IMR-90 (cell line): ENCODE data around the gene DISC1. TPM values are rescaled to one million over a fixed set of nuclear protein-coding genes. Genes with fewer than 3 reads are reported as not detected.
"Not testable (repeated sequence)": the region's sequence is repeated elsewhere in the genome, so short reads cannot be mapped to it uniquely, and the experiment has no call there.

Experiments used
- ATAC-seq: fragments of 200-7000 bp; cut with Tn5 transposase; 2 replicates; pipeline ENCODE4 v1.9.1; 2020; ENCODE audit warnings: low read depth, mild to moderate bottlenecking, moderate library complexity
- BruUV-seq: library from RNA; stranded (reverse); fragments of 400-500 nt; replicated peaks from 2 replicates; lab custom pipeline; 2021; lab: Mats Ljungman, UMichigan
- CTCF ChIA-PET: fragments of 300-600 bp; formaldehyde crosslinking; extraction: SDS; loops from one replicate; lab custom pipeline; 2021; ENCODE audit warnings: antibody characterized with exemption; lab: Yijun Ruan, JAX
- POLR2A ChIA-PET: fragments of 300-600 bp; sonication (Branson Sonifier 250); formaldehyde crosslinking; loops from one replicate; lab custom pipeline; 2022; ENCODE audit warnings: antibody characterized with exemption; ENCODE audit not compliant: unreplicated experiment; lab: Charles Lee
- DNase-seq: peaks from one replicate; pipeline ENCODE4 v3.0.0; 2013
- H2AFZ ChIP-seq: replicated peaks from 2 replicates; pipeline ENCODE3; 2013; ENCODE audit warnings: low read length, mild to moderate bottlenecking; ENCODE audit not compliant: poor library complexity
- H2AK5ac ChIP-seq: 2 replicates; pipeline ENCODE4 v1.6.1; 2013; ENCODE audit warnings: low read depth, low read length, inconsistent platforms
- H2AK9ac ChIP-seq: replicated peaks from 2 replicates; pipeline ENCODE3; 2013; ENCODE audit warnings: mild to moderate bottlenecking, low read depth, low read length, moderate library complexity; ENCODE audit not compliant: poor library complexity
- H2BK120ac ChIP-seq: 2 replicates; pipeline ENCODE4 v1.6.1; 2013; ENCODE audit warnings: low read depth, low read length, inconsistent platforms
- H2BK15ac ChIP-seq: 3 replicates; pipeline ENCODE4 v1.6.1; 2013; ENCODE audit warnings: low read depth, low read length, inconsistent platforms
- H2BK20ac ChIP-seq: 2 replicates; pipeline ENCODE4 v1.6.1; 2013; ENCODE audit warnings: low read depth, mild to moderate bottlenecking, inconsistent platforms, low read length, moderate library complexity
- H2BK5ac ChIP-seq: 2 replicates; pipeline ENCODE4 v1.6.1; 2013; ENCODE audit warnings: mild to moderate bottlenecking, low read depth, low read length, inconsistent platforms; ENCODE audit not compliant: poor library complexity, severe bottlenecking
- H3K14ac ChIP-seq: replicated peaks from 2 replicates; pipeline ENCODE4 v1.6.1; 2013; ENCODE audit warnings: low read depth, low read length, inconsistent platforms
- H3K18ac ChIP-seq: 2 replicates; pipeline ENCODE4 v1.6.1; 2013; ENCODE audit warnings: low read depth, low read length, control low read depth
- H3K23ac ChIP-seq: 2 replicates; pipeline ENCODE4 v1.6.1; 2013; ENCODE audit warnings: low read depth, low read length, inconsistent platforms
- H3K27ac ChIP-seq: 2 replicates; pipeline ENCODE4 v1.5.1; 2013; ENCODE audit warnings: mild to moderate bottlenecking, control low read depth, low read length; ENCODE audit not compliant: insufficient read depth
- H3K27me3 ChIP-seq: 2 replicates; pipeline ENCODE4 v1.6.1; 2013; ENCODE audit warnings: low read length; ENCODE audit not compliant: control insufficient read depth, insufficient read depth
- H3K36me3 ChIP-seq: 2 replicates; pipeline ENCODE4 v1.6.1; 2013; ENCODE audit warnings: low read length, mixed read lengths; ENCODE audit not compliant: control insufficient read depth, insufficient read depth
- H3K4ac ChIP-seq: 2 replicates; pipeline ENCODE4 v1.6.1; 2013; ENCODE audit warnings: low read depth, low read length, inconsistent platforms
- H3K4me1 ChIP-seq: 2 replicates; pipeline ENCODE4 v1.6.1; 2013; ENCODE audit warnings: low read length, mixed read lengths; ENCODE audit not compliant: control insufficient read depth, insufficient read depth
- H3K4me2 ChIP-seq: 2 replicates; pipeline ENCODE4 v1.6.1; 2013; ENCODE audit warnings: low read depth, mild to moderate bottlenecking, control low read depth, low read length, moderate library complexity
- H3K4me3 ChIP-seq: 2 replicates; pipeline ENCODE4 v1.5.1; 2013; ENCODE audit warnings: low read depth, mild to moderate bottlenecking, control low read depth, low read length, moderate library complexity; ENCODE audit not compliant: insufficient read depth
- H3K56ac ChIP-seq: 2 replicates; pipeline ENCODE4 v1.6.1; 2013; ENCODE audit warnings: low read length, inconsistent platforms; ENCODE audit not compliant: insufficient read depth; ENCODE audit errors: extremely low read depth
- H3K79me1 ChIP-seq, 2 experiments: 2 replicates each; pipeline ENCODE4 v1.6.1; 2013; ENCODE audit warnings: low read length in 2 of 2, inconsistent platforms in 1 of 2, low read depth in 1 of 2
- H3K9ac ChIP-seq: 2 replicates; pipeline ENCODE4 v1.6.1; 2013; ENCODE audit warnings: low read depth, low read length, control low read depth
- H3K9me1 ChIP-seq: 2 replicates; pipeline ENCODE4 v1.6.1; 2013; ENCODE audit warnings: low read length, inconsistent platforms; ENCODE audit not compliant: insufficient read depth
- H3K9me3 ChIP-seq: 2 replicates; pipeline ENCODE4 v1.6.1; 2013; ENCODE audit warnings: low read length; ENCODE audit not compliant: control insufficient read depth, insufficient read depth
- H4K20me1 ChIP-seq: 2 replicates; pipeline ENCODE4 v1.6.1; 2013; ENCODE audit warnings: low read length, inconsistent platforms; ENCODE audit not compliant: insufficient read depth
- H4K5ac ChIP-seq: 2 replicates; pipeline ENCODE4 v1.6.1; 2013; ENCODE audit warnings: mild to moderate bottlenecking, low read depth, low read length, control low read depth
- H4K8ac ChIP-seq, 2 experiments: 2 replicates each; pipeline ENCODE4 v1.6.1; 2013; ENCODE audit warnings: low read depth in 2 of 2, low read length in 2 of 2, control low read depth in 1 of 2, inconsistent platforms in 1 of 2
- H4K91ac ChIP-seq: 2 replicates; pipeline ENCODE4 v1.6.1; 2013; ENCODE audit warnings: low read depth, low read length, inconsistent platforms; ENCODE audit not compliant: insufficient read depth
- BHLHE40 ChIP-seq: fragments of 150-350 bp; IDR thresholded peaks from 2 replicates; pipeline ENCODE4 v1.6.1; 2016; ENCODE audit warnings: mild to moderate bottlenecking, low read depth, low read length
- SMC3 ChIP-seq: fragments of 150-350 bp; IDR thresholded peaks from 2 replicates; pipeline ENCODE4 v1.6.1; 2016; ENCODE audit warnings: low read depth, mild to moderate bottlenecking, antibody characterized with exemption, low read length, moderate library complexity
- USF2 ChIP-seq: fragments of 150-350 bp; IDR thresholded peaks from 2 replicates; pipeline ENCODE4 v1.6.1; 2017; ENCODE audit warnings: mild to moderate bottlenecking, antibody characterized with exemption, low read length, low read depth
- WGBS, 2 experiments: methylation state at CpG; one replicate each; pipeline versions ENCODE4 v1.1.5 to v1.1.7; 2013; ENCODE audit warnings: missing lambda C conversion rate in 2 of 2; ENCODE audit not compliant: insufficient read length in 1 of 2; ENCODE audit errors: extremely low coverage in 2 of 2; 5-methylcytosine and 5-hydroxymethylcytosine counted together
- dilution Hi-C: fragments of 300-500 bp; cut with HindIII; formaldehyde crosslinking; loops from one replicate; pipeline ENCODE4 v1.14.3; 2018; ENCODE audit warnings: low sequenced_read_pairs; ENCODE audit not compliant: unreplicated experiment
- in situ Hi-C: fragments of 300-500 bp; cut with MboI; formaldehyde crosslinking; loops from 3 replicates; pipeline ENCODE4 v1.14.3; 2019; ENCODE audit warnings: low sequenced_read_pairs, inconsistent platforms, mixed read lengths
- intact Hi-C: fragments of 100-400 bp; cut with micrococcal nuclease; formaldehyde crosslinking; loops from 2 replicates; pipeline ENCODE4 v1.10.0; 2022
- polyA plus RNA-seq, 3 experiments: library from polyadenylated mRNA; depleted of rRNA; stranded (reverse); fragments of >200 nt; gene quantifications; 2 replicates each; pipeline ENCODE4 v1.2.3, GENCODE V29; 2012; ENCODE audit warnings: low replicate concordance in 1 of 3
- total RNA-seq: library from RNA; depleted of rRNA; stranded (reverse); fragments of >200 nt; gene quantifications from 2 replicates; pipeline ENCODE4 v1.2.3, GENCODE V29; 2012

Gene DISC1
- total and polyA plus RNA-seq, 2 of the 4 experiments (the other 2 are of a cell fraction), result 2.2 to 7.0 TPM

- Histone ChIP-seq H3K14ac (no peak overlapping the region; the same call in 1 of the 2 replicates), H2BK5ac (no peak overlapping the region), H4K8ac (no peak overlapping the region), H3K9me3 (peaks cover 3% of the 10 kb centered on the region; the same call in 1 of the 2 replicates), H3K9me1 (no peaks in the 10 kb centered on the region), H4K5ac (no peak overlapping the region), H3K9ac (no peak overlapping the region; the same call in 1 of the 2 replicates), H3K4me1 (no peaks in the 10 kb centered on the region), H3K56ac (no peak overlapping the region), H3K79me1 (no peaks in the 10 kb centered on the region), H4K20me1 (no peaks in the 10 kb centered on the region), H3K18ac (no peak overlapping the region), H4K91ac (no peak overlapping the region), H3K27ac (no peak overlapping the region), H3K36me3 (no peaks in the 10 kb centered on the region), H2BK120ac (no peak overlapping the region), H3K27me3 (no peaks in the 10 kb centered on the region), H2BK20ac (no peak overlapping the region), H2AK5ac (no peak overlapping the region), H3K4me3 (no peak overlapping the region), H3K4me2 (no peak overlapping the region), H2BK15ac (no peak overlapping the region), H3K23ac (no peak overlapping the region), H3K4ac (no peak overlapping the region), H2AFZ (peak overlapping the region; percentile 48), H2AK9ac (peak overlapping the region; percentile 38)
- dilution Hi-C loops, result no loop called here
- WGBS, 2 experiments, result 100% methylated on average over 1 of the region's 4 CpGs; no CpG with 5 or more reads in 1 of the 2 experiments
- in situ Hi-C loops, result no loop called here
- TF ChIP-seq BHLHE40 (no peak), USF2 (0 out of 2 replicates have a peak, but pooled peaks have one; percentile 6), SMC3 (no peak)
- CTCF ChIA-PET, result no interaction called here
- ATAC-seq (no peak), DNase-seq (peak; percentile 39)
- POLR2A ChIA-PET, result no interaction called here
- intact Hi-C loops, result no loop called here
- no TSS peak for BruUV-seq
Observed at GRCh38 chr1:231903586-231904081, 277.0 kb downstream of the DISC1 start.

GRCh38 chr1:231907310-231907709 lies 280.7 kb downstream of the DISC1 start:
- intact Hi-C loops, ATAC-seq, H2AK9ac ChIP-seq, dilution Hi-C loops, BruUV-seq, H3K9ac ChIP-seq, H2BK20ac ChIP-seq, H3K9me1 ChIP-seq, H3K4me1 ChIP-seq, H3K56ac ChIP-seq, H3K9me3 ChIP-seq, H4K8ac ChIP-seq, H4K91ac ChIP-seq, CTCF ChIA-PET, H2BK120ac ChIP-seq, H2BK5ac ChIP-seq, H3K4me2 ChIP-seq, H3K23ac ChIP-seq, H4K5ac ChIP-seq, DNase-seq, H3K4ac ChIP-seq, H3K14ac ChIP-seq, in situ Hi-C loops, H2AK5ac ChIP-seq, H3K27ac ChIP-seq, H3K36me3 ChIP-seq, POLR2A ChIA-PET, H2AFZ ChIP-seq, H3K79me1 ChIP-seq, H2BK15ac ChIP-seq, H3K4me3 ChIP-seq, H3K18ac ChIP-seq, H4K20me1 ChIP-seq, H3K27me3 ChIP-seq: not testable (repeated sequence)
- WGBS, 2 experiments, result no CpG with 5 or more reads among the region's 2 CpGs
